ENCODE results near the gene BFAR. TPM values are rescaled to one million over a fixed set of nuclear protein-coding genes. Genes with fewer than 3 reads are reported as not detected.

Gene BFAR
- total and polyA plus RNA-seq, 2 donors (not counting 3 experiments of a cell fraction or from before 2014, with no cell fraction given) = 57.3 to 73.5 TPM

GRCh38 chr16:14585287-14585686, 47.5 kb upstream of the BFAR start:
- CTCF ChIA-PET = no interaction called here
- H3K4me3 ChIP-seq (replicated peaks in 1 of 3; ENCODE audit: insufficient read depth in 1 of 3, low read depth in 1 of 3, low read length in 3 of 3) = no peak overlapping the region
- no peak for DNase-seq (ENCODE audit: low read depth, low spot score)
- POLR2A ChIA-PET = no interaction called here
- H2AFZ ChIP-seq (ENCODE audit: low read depth, low read length) = no peak overlapping the region
- no peaks in the 10 kb centered on the region for H3K9me1 ChIP-seq (replicated peaks; ENCODE audit: control insufficient read depth, extremely low read depth, insufficient read depth, low read length)
- H3K4me1 ChIP-seq (ENCODE audit: control insufficient read depth, extremely low read depth, insufficient read depth, low read length) = peaks cover 2% of the 10 kb centered on the region
- H3K9me3 ChIP-seq (replicated peaks; ENCODE audit: control insufficient read depth, insufficient read depth, low read length) = no peaks in the 10 kb centered on the region
- H4K20me1 ChIP-seq (replicated peaks; ENCODE audit: control insufficient read depth, extremely low read depth, insufficient read depth, low read length) = no peaks in the 10 kb centered on the region
- TF ChIP-seq MAX (IDR thresholded peaks at IDR 0.05; ENCODE audit: insufficient read depth, insufficient read length) (no peak), JUN (IDR thresholded peaks at IDR 0.05; ENCODE audit: borderline replicate concordance, insufficient read depth, insufficient read length, low read depth) (no peak), EZH2 (IDR thresholded peaks at IDR 0.05; ENCODE audit: borderline replicate concordance, low read depth, low read length, severe bottlenecking) (no peak), POLR2A (IDR thresholded peaks at IDR 0.05; ENCODE audit: low read depth, low read length) (no peak), GATA2 (IDR thresholded peaks at IDR 0.05; ENCODE audit: insufficient read depth, insufficient read length, low read depth, low read length) (no peak), FOS (IDR thresholded peaks at IDR 0.05; ENCODE audit: borderline replicate concordance, insufficient read depth, low read length) (no peak), MYC (IDR thresholded peaks at IDR 0.05; ENCODE audit: low read depth, low read length) (no peak), POLR2AphosphoS5 (IDR thresholded peaks at IDR 0.05; ENCODE audit: insufficient read depth, low read depth, low read length) (no peak), CTCF (IDR thresholded peaks at IDR 0.05; ENCODE audit: extremely low read depth in 1 of 2, insufficient read depth in 1 of 2, low read depth in 1 of 2, low read length in 2 of 2) (no peak)
- H3K79me2 ChIP-seq (ENCODE audit: control insufficient read depth, insufficient read depth, low read length) = no peaks in the 10 kb centered on the region
- H3K27ac ChIP-seq (ENCODE audit: insufficient read depth, low read depth, low read length) = no peak overlapping the region
- dilution Hi-C loops (cut with MboI; ENCODE audit: extremely low pct_ligation_motif_present, low sequenced_read_pairs) = no loop called here
- no peak overlapping the region for H3K4me2 ChIP-seq (ENCODE audit: insufficient read depth, low read length)
- intact Hi-C loops (cut with micrococcal nuclease) = no loop called here
- H3K27me3 ChIP-seq (ENCODE audit: control insufficient read depth in 2 of 2, insufficient read depth in 2 of 2, low read length in 2 of 2) = no peaks in the 10 kb centered on the region
- peaks cover 2 to 18% of the 10 kb centered on the region in 2 experiments for H3K36me3 ChIP-seq (ENCODE audit: control insufficient read depth in 2 of 2, extremely low read depth in 1 of 2, insufficient read depth in 2 of 2, low read length in 2 of 2)
- no peak for FAIRE-seq
- BruUV-seq (replicated peaks) = no TSS peak
- no peak overlapping the region for H3K9ac ChIP-seq (replicated peaks; ENCODE audit: extremely low read depth, insufficient read depth, low read length)
